MM.1S (cell line): ENCODE measurements around the gene AGER.

Source experiments
- EZH2 ChIP-seq: fragments of 300-600 bp; sonication (generic); optimal IDR thresholded peaks from 2 replicates; pipeline ENCODE3; 2017; ENCODE audit warnings: low read depth, mild to moderate bottlenecking, antibody characterized with exemption, low read length, mixed read lengths
- TF ChIP-seq, protein P1 (sequence below): fragments of 300-600 bp; sonication (generic); IDR thresholded peaks from 2 replicates; pipeline ENCODE4 v1.5.1; 2016; ENCODE audit warnings: antibody characterized with exemption, low read length, mixed read lengths

DNA sequence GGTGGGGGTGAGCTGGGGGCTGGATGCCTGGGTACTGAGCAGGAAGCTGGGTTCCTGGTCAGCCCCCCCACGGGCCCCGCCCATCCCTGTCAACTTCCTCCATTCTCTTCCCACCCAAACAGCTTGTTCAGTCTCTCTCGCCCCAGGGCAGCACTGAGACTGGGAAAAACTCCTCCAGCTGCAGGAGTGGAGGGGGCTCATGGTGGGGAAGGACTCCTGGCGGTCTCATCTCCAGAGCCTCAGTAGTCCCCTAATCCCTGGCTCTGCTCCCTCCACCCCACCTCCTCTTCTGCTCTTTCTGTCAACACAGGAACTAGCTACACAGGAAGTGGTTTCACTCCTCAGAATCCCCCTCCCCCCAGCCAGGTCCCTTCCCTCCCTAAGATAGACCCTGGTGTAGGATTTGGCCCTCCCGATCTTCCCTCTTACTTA lies 8.6 kb upstream of the AGER start, which contains the start of gene GPSM3:
- TF ChIP-seq, protein P1, sequence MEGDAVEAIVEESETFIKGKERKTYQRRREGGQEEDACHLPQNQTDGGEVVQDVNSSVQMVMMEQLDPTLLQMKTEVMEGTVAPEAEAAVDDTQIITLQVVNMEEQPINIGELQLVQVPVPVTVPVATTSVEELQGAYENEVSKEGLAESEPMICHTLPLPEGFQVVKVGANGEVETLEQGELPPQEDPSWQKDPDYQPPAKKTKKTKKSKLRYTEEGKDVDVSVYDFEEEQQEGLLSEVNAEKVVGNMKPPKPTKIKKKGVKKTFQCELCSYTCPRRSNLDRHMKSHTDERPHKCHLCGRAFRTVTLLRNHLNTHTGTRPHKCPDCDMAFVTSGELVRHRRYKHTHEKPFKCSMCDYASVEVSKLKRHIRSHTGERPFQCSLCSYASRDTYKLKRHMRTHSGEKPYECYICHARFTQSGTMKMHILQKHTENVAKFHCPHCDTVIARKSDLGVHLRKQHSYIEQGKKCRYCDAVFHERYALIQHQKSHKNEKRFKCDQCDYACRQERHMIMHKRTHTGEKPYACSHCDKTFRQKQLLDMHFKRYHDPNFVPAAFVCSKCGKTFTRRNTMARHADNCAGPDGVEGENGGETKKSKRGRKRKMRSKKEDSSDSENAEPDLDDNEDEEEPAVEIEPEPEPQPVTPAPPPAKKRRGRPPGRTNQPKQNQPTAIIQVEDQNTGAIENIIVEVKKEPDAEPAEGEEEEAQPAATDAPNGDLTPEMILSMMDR: no peak
- TF ChIP-seq EZH2: no peak
